RWPE1 (cell line): ENCODE results near the gene IFNGR1.
"Not testable (repeated sequence)": the region's sequence is repeated elsewhere in the genome, so short reads cannot be mapped to it uniquely, and the experiment has no call there.

Source experiments
- CTCF ChIA-PET: fragments of 350-600 bp; sonication (Branson Sonifier 250); formaldehyde crosslinking; extraction: SDS; loops from one replicate; lab custom pipeline; 2021; lab: Yijun Ruan, JAX
- POLR2A ChIA-PET: fragments of 400-600 bp; formaldehyde crosslinking; extraction: SDS; loops from one replicate; lab custom pipeline; 2020; ENCODE audit warnings: antibody characterized with exemption; ENCODE audit not compliant: low non-redundant PET; lab: Yijun Ruan, JAX
- DNase-seq: peaks from one replicate; pipeline ENCODE4 v3.0.0; 2012; ENCODE audit warnings: low spot score
- H3K27ac ChIP-seq: fragments of 450-650 bp; 2 replicates; pipeline ENCODE4 v1.5.1; 2017
- CTCF ChIP-seq: fragments of 450-650 bp; conservative IDR thresholded peaks from 2 replicates; pipeline ENCODE4 v1.5.1; 2017; ENCODE audit warnings: low read depth, mild to moderate bottlenecking

The IFNGR1 gene

GRCh38 chr6:137261361-137261760 is 42.2 kb upstream of the IFNGR1 start:
- H3K27ac ChIP-seq = no peak overlapping the region
- CTCF ChIA-PET = interaction anchor here (0.6 to 0.7 kb wide), 2 partner anchors 52 to 124 kb away, joined by 3 to 4 read pairs; no protein-coding TSS in a partner anchor
- POLR2A ChIA-PET = no interaction called here
- TF ChIP-seq CTCF = no peak
- no peak for DNase-seq

- no peak for DNase-seq
- ChIA-PET CTCF (interaction anchor here (0.5 kb wide), 1 partner anchor 15 kb away, joined by 5 read pairs; no protein-coding TSS in a partner anchor), POLR2A (no interaction called here)
- no peak for TF ChIP-seq CTCF
- H3K27ac ChIP-seq = no peak overlapping the region
Observed at GRCh38 chr6:137260217-137260616, 41.0 kb upstream of the IFNGR1 start.

GRCh38 chr6:137259349-137259748 is 40.2 kb upstream of the IFNGR1 start:
- ChIA-PET CTCF (interaction anchor here (0.5 kb wide), 1 partner anchor 16 kb away, joined by 5 read pairs; no protein-coding TSS in a partner anchor), POLR2A (no interaction called here)
- H3K27ac ChIP-seq = no peak overlapping the region
- TF ChIP-seq CTCF = no peak
- no peak for DNase-seq

- H3K27ac ChIP-seq = no peak overlapping the region
- TF ChIP-seq CTCF = no peak
- DNase-seq = no peak
- ChIA-PET CTCF (no interaction called here), POLR2A (no interaction called here)
Observed at GRCh38 chr6:137258170-137258569, 39.0 kb upstream of the IFNGR1 start.

- ChIA-PET POLR2A (no interaction called here), CTCF (no interaction called here)
- no peak overlapping the region for H3K27ac ChIP-seq
- no peak for DNase-seq
- no peak for TF ChIP-seq CTCF
Observed at GRCh38 chr6:137256350-137257103, 37.3 kb upstream of the IFNGR1 start.

GRCh38 chr6:137254966-137255365 is 35.8 kb upstream of the IFNGR1 start:
- ChIA-PET POLR2A (no interaction called here), CTCF (no interaction called here)
- no peak overlapping the region for H3K27ac ChIP-seq
- DNase-seq = no peak
- TF ChIP-seq CTCF = no peak

GRCh38 chr6:137254430-137254829 is 35.2 kb upstream of the IFNGR1 start:
- DNase-seq, H3K27ac ChIP-seq, CTCF ChIA-PET, POLR2A ChIA-PET: not testable (repeated sequence)
